Activated T-cell treated with anti-CD3 and anti-CD28 coated beads, Interleukin-2, amount 50 U/mL, for 4 hours (primary cell): ENCODE data around the gene TACR1. TPM values are rescaled to one million over a fixed set of nuclear protein-coding genes. Genes with fewer than 3 reads are reported as not detected.
"Not testable (repeated sequence)": the region's sequence is repeated elsewhere in the genome, so short reads cannot be mapped to it uniquely, and the experiment has no call there.

ENCODE experiments used
- ATAC-seq, 2 donors: fragments of 200-7000 bp; cut with Tn5 transposase; one replicate each; pipeline ENCODE4 v1.10.0; 2021
- DNase-seq: peaks from one replicate; pipeline ENCODE4 v3.0.0-alpha.2; 2020
- H3K27me3 Mint-ChIP-seq: one replicate; pipeline ENCODE4 v1.8.0; 2021; ENCODE audit warnings: low read depth, mixed read lengths
- H3K36me3 Mint-ChIP-seq: one replicate; pipeline ENCODE4 v1.8.0; 2022; ENCODE audit warnings: mixed read lengths; ENCODE audit not compliant: insufficient read depth
- H3K4me1 Mint-ChIP-seq: one replicate; pipeline ENCODE4 v1.8.0; 2021; ENCODE audit warnings: low read depth, mixed read lengths
- H3K4me3 Mint-ChIP-seq: one replicate; pipeline ENCODE4 v1.8.0; 2021; ENCODE audit warnings: mild to moderate bottlenecking, moderate library complexity, mixed read lengths
- H3K9me3 Mint-ChIP-seq: one replicate; pipeline ENCODE4 v1.8.0; 2021; ENCODE audit warnings: mixed read lengths
- total RNA-seq, 3 donors: library from RNA; stranded (reverse); gene quantifications; one replicate each; pipeline ENCODE4 v1.2.1, GENCODE V29; 2021

The TACR1 gene
- total RNA-seq, 3 donors from 2014 or later: not detected

DNA sequence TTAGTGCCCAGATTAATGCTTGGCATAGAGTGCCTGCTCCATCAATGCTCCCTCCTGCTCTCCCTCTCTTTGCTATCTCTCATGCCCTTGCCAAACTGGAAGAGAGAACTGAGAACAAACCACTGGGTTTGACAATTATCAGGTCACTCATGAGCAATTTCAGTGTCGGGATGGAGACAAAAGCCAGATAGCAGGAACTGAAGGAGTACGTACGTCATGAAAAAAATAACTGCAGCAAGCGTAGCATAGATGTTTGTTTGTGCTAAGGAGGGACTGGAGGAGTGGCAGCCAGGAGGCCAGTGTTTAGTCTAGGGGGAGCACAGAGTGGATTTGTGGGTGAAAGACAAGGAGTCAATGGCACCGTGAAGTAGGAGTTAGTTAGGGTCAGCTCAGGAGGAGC, 127.6 kb downstream of the TACR1 start:
- H3K9me3 Mint-ChIP-seq: no peaks in the 10 kb centered on the region
- H3K4me1 Mint-ChIP-seq: no peaks in the 10 kb centered on the region
- no peak for DNase-seq
- no peaks in the 10 kb centered on the region for H3K36me3 Mint-ChIP-seq
- no peak overlapping the region for H3K4me3 Mint-ChIP-seq
- ATAC-seq: no peak
- H3K27me3 Mint-ChIP-seq: no peaks in the 10 kb centered on the region

- ATAC-seq: no peak
- Mint-ChIP-seq H3K36me3 (no peaks in the 10 kb centered on the region), H3K4me1 (no peaks in the 10 kb centered on the region)
Observed at GRCh38 chr2:75068546-75068945, 130.8 kb downstream of the TACR1 start.

DNA sequence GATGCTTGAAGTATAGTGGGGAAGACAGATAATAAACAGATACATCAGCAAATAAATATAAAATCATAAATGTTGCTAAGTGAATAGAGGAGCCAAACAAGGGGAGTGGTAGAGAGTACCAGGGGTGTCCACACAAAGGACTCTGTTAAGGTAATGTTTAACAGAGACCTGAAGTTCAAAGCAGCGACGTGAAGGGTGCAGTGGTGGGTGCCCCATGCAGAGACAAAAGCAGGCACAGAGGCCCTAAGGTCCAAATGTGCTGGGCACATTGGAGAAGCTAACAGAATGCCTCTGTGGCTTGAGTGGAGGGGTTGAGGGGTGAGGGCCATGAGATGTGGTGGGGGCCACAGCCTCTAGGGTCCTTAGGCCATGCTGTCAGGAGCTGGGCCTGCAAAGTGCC, 131.8 kb downstream of the TACR1 start:
- no peaks in the 10 kb centered on the region for H3K4me1 Mint-ChIP-seq
- no peaks in the 10 kb centered on the region for H3K27me3 Mint-ChIP-seq
- no peaks in the 10 kb centered on the region for H3K9me3 Mint-ChIP-seq
- H3K36me3 Mint-ChIP-seq: no peaks in the 10 kb centered on the region
- ATAC-seq (no peak), DNase-seq (no peak)
- H3K4me3 Mint-ChIP-seq: no peak overlapping the region

More at GRCh38 chr2:75068546-75068945, 130.8 kb downstream of the TACR1 start:
- Mint-ChIP-seq H3K4me3 (no peak overlapping the region), H3K27me3 (no peaks in the 10 kb centered on the region), H3K9me3 (no peaks in the 10 kb centered on the region)
- DNase-seq: no peak

- Mint-ChIP-seq H3K27me3 (no peaks in the 10 kb centered on the region), H3K4me3 (no peak overlapping the region), H3K36me3 (no peaks in the 10 kb centered on the region), H3K4me1 (no peaks in the 10 kb centered on the region), H3K9me3 (no peaks in the 10 kb centered on the region)
- DNase-seq: no peak
- ATAC-seq: no peak
Observed at GRCh38 chr2:75066121-75066902, 133.0 kb downstream of the TACR1 start.

- Mint-ChIP-seq H3K36me3 (no peaks in the 10 kb centered on the region), H3K4me3 (no peak overlapping the region), H3K9me3 (no peaks in the 10 kb centered on the region), H3K4me1 (no peaks in the 10 kb centered on the region), H3K27me3 (peaks cover under 1% of the 10 kb centered on the region)
- ATAC-seq: no peak
- no peak for DNase-seq
Observed at GRCh38 chr2:75065402-75066008, 133.8 kb downstream of the TACR1 start.

DNA sequence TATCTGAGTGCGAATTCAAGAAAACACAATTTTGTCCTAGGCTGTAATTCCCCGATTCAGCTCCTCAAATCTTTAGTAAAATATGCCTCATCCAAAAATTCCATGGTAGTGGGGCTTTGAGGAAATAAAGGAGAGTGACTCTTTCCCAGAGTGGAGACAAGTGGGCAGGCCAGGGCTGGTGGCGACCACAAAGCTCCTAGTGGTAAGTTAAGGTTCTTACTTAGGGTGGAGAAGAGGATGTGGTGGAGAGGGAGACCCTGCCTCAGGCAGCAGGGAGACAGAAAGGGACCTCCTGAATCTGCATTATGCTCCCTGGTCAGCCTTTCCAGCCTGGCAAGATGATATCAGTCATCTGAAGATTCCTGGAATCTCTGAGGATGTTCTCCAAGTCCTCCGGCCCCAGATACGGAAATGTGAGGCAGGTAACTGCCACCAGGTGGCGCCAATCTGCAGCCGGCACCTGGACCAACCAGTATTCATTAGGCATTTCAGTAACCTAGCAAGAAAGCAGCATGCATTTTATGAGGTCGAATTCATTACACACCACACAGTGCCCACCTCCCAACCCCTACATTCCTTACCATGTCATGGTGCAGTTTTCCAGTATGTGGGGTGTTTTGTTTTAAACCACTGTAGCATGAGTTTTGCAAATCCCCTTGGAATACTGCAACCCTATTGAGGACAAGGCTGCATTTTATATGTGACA, 134.5 kb downstream of the TACR1 start:
- Mint-ChIP-seq H3K36me3 (no peaks in the 10 kb centered on the region), H3K4me3 (no peak overlapping the region), H3K9me3 (no peaks in the 10 kb centered on the region), H3K27me3 (peaks cover 1% of the 10 kb centered on the region), H3K4me1 (no peaks in the 10 kb centered on the region)
- peak; percentile 24 for DNase-seq
- ATAC-seq: peak in 1 of 2 donors; percentile 40

- H3K27me3 Mint-ChIP-seq: peaks cover 1% of the 10 kb centered on the region
- no peak overlapping the region for H3K4me3 Mint-ChIP-seq
- no peak for ATAC-seq
Observed at GRCh38 chr2:75063906-75064305, 135.4 kb downstream of the TACR1 start.

GRCh38 chr2:75058427-75058826, 140.9 kb downstream of the TACR1 start:
- DNase-seq (no peak), ATAC-seq (no peak)
- no peaks in the 10 kb centered on the region for H3K9me3 Mint-ChIP-seq
- H3K27me3 Mint-ChIP-seq: peaks cover 1% of the 10 kb centered on the region
- peaks cover 2% of the 10 kb centered on the region for H3K36me3 Mint-ChIP-seq
- no peak overlapping the region for H3K4me3 Mint-ChIP-seq
- no peaks in the 10 kb centered on the region for H3K4me1 Mint-ChIP-seq

More at GRCh38 chr2:75063906-75064305, 135.4 kb downstream of the TACR1 start:
- Mint-ChIP-seq H3K9me3 (no peaks in the 10 kb centered on the region), H3K4me1 (no peaks in the 10 kb centered on the region), H3K36me3 (no peaks in the 10 kb centered on the region)
- DNase-seq: no peak

GRCh38 chr2:75057150-75057549, 142.2 kb downstream of the TACR1 start:
- DNase-seq, H3K27me3 Mint-ChIP-seq, ATAC-seq, H3K36me3 Mint-ChIP-seq, H3K9me3 Mint-ChIP-seq, H3K4me1 Mint-ChIP-seq, H3K4me3 Mint-ChIP-seq: not testable (repeated sequence)

GRCh38 chr2:75055820-75056675, 143.3 kb downstream of the TACR1 start:
- peaks cover 1% of the 10 kb centered on the region for H3K27me3 Mint-ChIP-seq
- ATAC-seq: no peak

DNA sequence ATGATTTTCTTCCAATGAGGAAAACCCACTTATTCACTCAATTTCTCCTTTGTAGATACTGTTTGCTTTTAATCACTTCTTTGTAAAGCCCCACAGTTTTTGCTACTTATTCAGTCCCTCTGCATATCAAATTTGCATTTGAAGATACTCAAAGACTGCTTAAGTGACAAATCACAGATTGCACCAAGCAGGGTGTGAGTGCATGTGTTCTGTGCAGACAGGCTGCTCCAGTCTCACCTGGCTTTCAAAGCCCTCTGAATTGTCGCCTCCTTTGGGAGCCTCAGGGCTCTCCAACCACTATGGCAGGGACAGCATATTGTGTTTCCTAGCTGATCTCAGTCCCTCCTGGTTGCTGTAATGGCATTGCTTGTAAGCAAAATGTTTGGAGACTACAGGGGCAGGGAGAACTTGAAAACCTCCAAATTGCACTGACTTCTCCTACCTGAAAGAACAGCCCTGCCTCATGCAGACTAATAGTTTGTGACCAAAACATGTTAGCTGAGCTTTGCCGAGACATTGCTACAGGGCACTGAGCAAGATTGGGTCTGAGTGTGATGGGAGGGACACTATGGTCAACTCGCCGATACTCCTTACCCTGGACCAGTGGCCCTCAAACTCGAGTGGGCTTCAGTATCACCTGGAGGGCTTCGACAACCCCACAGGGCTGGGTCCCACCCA, 144.0 kb downstream of the TACR1 start:
- no peaks in the 10 kb centered on the region for H3K4me1 Mint-ChIP-seq

More at GRCh38 chr2:75055820-75056675, 143.3 kb downstream of the TACR1 start:
- DNase-seq: no peak
- Mint-ChIP-seq H3K36me3 (peaks cover 8% of the 10 kb centered on the region), H3K4me1 (no peaks in the 10 kb centered on the region), H3K4me3 (no peak overlapping the region), H3K9me3 (no peaks in the 10 kb centered on the region)

DNA sequence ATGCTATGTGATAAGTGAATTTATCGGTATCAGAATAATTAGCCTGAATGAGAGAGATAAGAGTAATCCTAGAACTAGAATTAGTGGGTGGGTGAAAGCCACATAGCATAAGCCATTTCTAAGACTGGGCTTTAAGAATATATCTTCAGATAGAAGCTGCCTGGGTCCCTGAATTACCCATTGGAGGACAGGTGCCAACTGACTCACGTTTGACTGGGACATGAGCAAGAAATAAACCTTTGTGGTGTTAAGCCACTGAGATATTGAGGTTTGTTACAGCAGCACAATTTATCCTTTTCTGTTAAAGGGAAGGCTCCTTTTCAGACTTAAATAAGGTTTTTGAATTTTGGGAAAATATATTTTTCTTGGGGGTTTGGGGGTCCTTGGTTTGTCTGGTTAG, 145.0 kb downstream of the TACR1 start:
- ATAC-seq (no peak), DNase-seq (no peak)
- Mint-ChIP-seq H3K9me3 (no peaks in the 10 kb centered on the region), H3K4me3 (no peak overlapping the region), H3K4me1 (no peaks in the 10 kb centered on the region), H3K36me3 (peaks cover 10% of the 10 kb centered on the region), H3K27me3 (no peaks in the 10 kb centered on the region)

More for the DNA sequence above, 144.0 kb downstream of the TACR1 start:
- no peak for DNase-seq
- Mint-ChIP-seq H3K27me3 (no peaks in the 10 kb centered on the region), H3K9me3 (no peaks in the 10 kb centered on the region), H3K4me3 (no peak overlapping the region), H3K36me3 (peaks cover 10% of the 10 kb centered on the region)
- no peak for ATAC-seq

- H3K9me3 Mint-ChIP-seq: no peaks in the 10 kb centered on the region
- DNase-seq (no peak), ATAC-seq (no peak)
- H3K36me3 Mint-ChIP-seq: peaks cover 10% of the 10 kb centered on the region
- H3K27me3 Mint-ChIP-seq: no peaks in the 10 kb centered on the region
- no peak overlapping the region for H3K4me3 Mint-ChIP-seq
- no peaks in the 10 kb centered on the region for H3K4me1 Mint-ChIP-seq
Observed at GRCh38 chr2:75053484-75054112, 145.7 kb downstream of the TACR1 start.
